ENCODE data around the gene UEVLD. TPM values are rescaled to one million over a fixed set of nuclear protein-coding genes. Genes with fewer than 3 reads are reported as not detected.
"Not testable (repeated sequence)": the region's sequence is repeated elsewhere in the genome, so short reads cannot be mapped to it uniquely, and the experiment has no call there.

UEVLD gene
- total and polyA plus RNA-seq, 2 donors (not counting 1 experiment from before 2014, with no cell fraction given): 6.3 to 12.8 TPM

- Histone ChIP-seq H3K79me2 (ENCODE audit: control insufficient read depth, insufficient read depth, low read length) (no peaks in the 10 kb centered on the region), H3K36me3 (replicated peaks in 1 of 2; ENCODE audit: control extremely low read depth in 1 of 2, control insufficient read depth in 1 of 2, extremely low read depth in 1 of 2, insufficient read depth in 2 of 2, low read length in 1 of 2) (no peaks in the 10 kb centered on the region), H3K4me3 (ENCODE audit: control extremely low read depth in 1 of 5, extremely low read depth in 1 of 5, insufficient read depth in 1 of 5, low read depth in 2 of 5, low read length in 4 of 5) (no peak overlapping the region), H3K9me3 (ENCODE audit: control extremely low read depth in 1 of 3, control insufficient read depth in 2 of 3, insufficient read depth in 1 of 3, low read length in 2 of 3) (no peaks in the 10 kb centered on the region), H3K4me1 (ENCODE audit: control insufficient read depth in 2 of 2, insufficient read depth in 2 of 2, low read length in 2 of 2) (no peaks in the 10 kb centered on the region), H2AFZ (ENCODE audit: insufficient read depth, low read depth, low read length, poor library complexity, severe bottlenecking) (no peak overlapping the region), H3K4me2 (replicated peaks; ENCODE audit: low read depth, low read length, poor library complexity, severe bottlenecking) (no peak overlapping the region), H3K27ac (ENCODE audit: low read length in 2 of 2) (no peak overlapping the region), H3K9ac (ENCODE audit: low read length) (no peak overlapping the region), H4K20me1 (ENCODE audit: control insufficient read depth, insufficient read depth, low read length, poor library complexity, severe bottlenecking) (no peaks in the 10 kb centered on the region), H3K27me3 (replicated peaks in 1 of 4; ENCODE audit: control extremely low read depth in 1 of 4, control insufficient read depth in 3 of 4, insufficient read depth in 4 of 4, low read length in 3 of 4) (no peaks in the 10 kb centered on the region)
- Mint-ChIP-seq H3K4me3 (no peak overlapping the region), H3K27me3 (no peaks in the 10 kb centered on the region), H3K27ac (no peak overlapping the region), H3K9me3 (ENCODE audit: insufficient read depth) (no peaks in the 10 kb centered on the region), H3K4me1 (peaks cover 1% of the 10 kb centered on the region)
- no peak for TF ChIP-seq CTCF (IDR thresholded peaks at IDR 0.05)
- ChIA-PET POLR2A (no interaction called here), CTCF (no interaction called here)
- intact Hi-C loops (cut with micrococcal nuclease): no loop called here
- WGBS (ENCODE audit: insufficient coverage): 95% methylated on average over 4 of the region's 5 CpGs
- no peak for ATAC-seq (ENCODE audit: low read depth)
- no peak for DNase-seq
Observed at GRCh38 chr11:18594999-18595749, 6.6 kb upstream of the UEVLD start.

GRCh38 chr11:18594088-18594487 lies 5.6 kb upstream of the UEVLD start:
- H3K4me3 Mint-ChIP-seq; H3K4me1 Mint-ChIP-seq; H3K9me3 Mint-ChIP-seq (ENCODE audit: insufficient read depth); H3K79me2 ChIP-seq (ENCODE audit: control insufficient read depth, insufficient read depth, low read length); H3K36me3 ChIP-seq (replicated peaks in 1 of 2; ENCODE audit: control extremely low read depth in 1 of 2, control insufficient read depth in 1 of 2, extremely low read depth in 1 of 2, insufficient read depth in 2 of 2, low read length in 1 of 2); H3K4me1 ChIP-seq (ENCODE audit: control insufficient read depth in 2 of 2, insufficient read depth in 2 of 2, low read length in 2 of 2); intact Hi-C loops (cut with micrococcal nuclease); H3K27me3 ChIP-seq (replicated peaks in 1 of 4; ENCODE audit: control extremely low read depth in 1 of 4, control insufficient read depth in 3 of 4, insufficient read depth in 4 of 4, low read length in 3 of 4); H3K4me2 ChIP-seq (replicated peaks; ENCODE audit: low read depth, low read length, poor library complexity, severe bottlenecking); H3K27ac ChIP-seq (ENCODE audit: low read length in 2 of 2); CTCF ChIA-PET; H4K20me1 ChIP-seq (ENCODE audit: control insufficient read depth, insufficient read depth, low read length, poor library complexity, severe bottlenecking); H3K9ac ChIP-seq (ENCODE audit: low read length); H2AFZ ChIP-seq (ENCODE audit: insufficient read depth, low read depth, low read length, poor library complexity, severe bottlenecking); ATAC-seq (ENCODE audit: low read depth); H3K9me3 ChIP-seq (ENCODE audit: control extremely low read depth in 1 of 3, control insufficient read depth in 2 of 3, insufficient read depth in 1 of 3, low read length in 2 of 3); H3K27me3 Mint-ChIP-seq; H3K27ac Mint-ChIP-seq; DNase-seq; H3K4me3 ChIP-seq (ENCODE audit: control extremely low read depth in 1 of 5, extremely low read depth in 1 of 5, insufficient read depth in 1 of 5, low read depth in 2 of 5, low read length in 4 of 5): not testable (repeated sequence)
- WGBS (ENCODE audit: insufficient coverage): no CpG with 5 or more reads among the region's 5 CpGs
- POLR2A ChIA-PET: interaction anchor here (0.7 kb wide), 1 partner anchor 88 kb away, joined by 6 read pairs; no protein-coding TSS in a partner anchor

Data from B cell (primary cell).